ENCODE data around the gene UNKL. TPM values are rescaled to one million over a fixed set of nuclear protein-coding genes. Genes with fewer than 3 reads are reported as not detected.

The UNKL gene
- total RNA-seq, 1 experiment from 2014 or later = 17.7 TPM

DNA sequence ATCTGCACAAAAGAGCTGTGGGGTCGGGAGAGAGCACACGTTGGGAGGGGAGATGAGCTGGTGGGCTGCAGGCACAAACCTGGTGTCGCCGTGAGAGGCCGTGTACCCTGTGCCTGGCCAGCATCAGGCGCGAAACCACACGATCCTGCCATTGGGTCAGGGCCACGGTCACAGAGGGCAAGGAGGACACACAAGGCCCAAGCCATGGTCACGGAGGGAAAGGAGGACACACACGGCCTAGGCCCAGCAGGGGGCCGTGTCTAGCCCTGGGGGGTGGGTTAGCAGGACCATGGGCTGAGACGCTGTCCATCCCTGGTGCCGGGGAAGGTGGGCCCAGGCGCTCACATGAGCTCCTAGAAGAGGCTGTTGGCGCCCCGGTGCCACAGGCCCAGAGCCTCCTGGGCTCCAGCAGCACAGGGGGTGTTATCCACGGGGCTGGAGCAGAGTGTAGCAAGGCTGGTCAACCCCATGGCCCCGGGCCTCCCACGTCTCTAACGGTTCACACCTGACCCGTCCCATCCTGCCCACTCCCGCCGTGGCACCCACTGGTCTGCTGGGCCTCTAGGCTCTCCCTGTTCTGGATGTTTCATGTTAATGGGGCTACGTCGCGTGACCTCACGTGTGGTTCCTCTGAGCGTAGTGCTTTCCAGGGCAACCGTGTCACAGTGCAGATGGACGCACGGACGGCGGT, 37.3 kb upstream of the UNKL start:
- Histone ChIP-seq H3K4me3 (no peak overlapping the region), H3K9me3 (replicated peaks) (no peaks in the 10 kb centered on the region), H3K27ac (no peak overlapping the region), H3K36me3 (peaks cover 11% of the 10 kb centered on the region), H3K4me1 (replicated peaks) (no peaks in the 10 kb centered on the region), H3K27me3 (replicated peaks) (no peaks in the 10 kb centered on the region)
- no peak for DNase-seq (ENCODE audit: low read depth in 1 of 2, low spot score in 2 of 2)

DNA sequence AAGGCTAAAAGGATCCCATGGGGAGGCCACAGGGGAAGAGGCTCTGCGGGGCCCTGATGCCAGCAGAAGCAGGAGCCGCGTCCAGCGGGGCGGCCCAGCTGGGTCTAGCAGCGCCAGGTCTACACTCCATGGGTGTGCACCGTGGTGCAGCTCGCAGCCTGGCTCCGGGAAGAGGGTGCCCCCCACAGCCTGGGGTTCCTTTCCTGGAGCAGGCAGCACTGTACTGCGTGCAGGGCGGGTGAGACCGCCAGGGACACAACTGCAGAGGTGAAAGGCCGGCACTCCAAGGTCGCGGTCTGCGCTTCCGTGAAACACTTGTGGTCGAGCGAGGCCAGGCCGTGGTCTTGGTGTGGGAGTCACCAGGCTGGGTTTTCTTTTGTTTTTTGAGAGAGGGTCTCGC, 36.3 kb upstream of the UNKL start:
- peaks cover 15% of the 10 kb centered on the region for H3K36me3 ChIP-seq
- H3K27me3 ChIP-seq (replicated peaks) = no peaks in the 10 kb centered on the region
- H3K4me3 ChIP-seq = no peak overlapping the region
- no peaks in the 10 kb centered on the region for H3K4me1 ChIP-seq (replicated peaks)
- no peaks in the 10 kb centered on the region for H3K9me3 ChIP-seq (replicated peaks)
- H3K27ac ChIP-seq = no peak overlapping the region
- no peak for DNase-seq (ENCODE audit: low read depth in 1 of 2, low spot score in 2 of 2)

DNA sequence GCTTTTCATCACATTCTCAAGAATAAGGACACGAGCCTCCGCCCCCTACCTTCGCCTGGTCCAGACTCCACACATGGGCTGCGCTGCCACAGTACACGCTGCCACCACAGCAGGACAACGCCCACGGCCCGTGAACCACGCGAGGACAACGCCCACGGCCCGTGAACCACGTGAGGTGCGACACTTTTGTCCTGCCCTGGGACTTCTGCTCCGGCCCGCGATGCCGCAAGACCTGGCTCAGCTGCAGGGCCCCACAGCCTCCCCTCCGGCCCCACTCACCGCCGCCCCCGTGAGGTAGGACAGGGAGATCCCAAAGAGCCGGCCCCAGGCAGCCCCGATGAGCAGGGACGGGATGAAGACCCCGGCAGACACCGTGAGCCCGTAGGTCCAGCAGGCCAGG, 35.7 kb upstream of the UNKL start:
- Histone ChIP-seq H3K9me3 (replicated peaks) (no peaks in the 10 kb centered on the region), H3K27ac (no peak overlapping the region), H3K4me3 (no peak overlapping the region), H3K27me3 (replicated peaks) (no peaks in the 10 kb centered on the region), H3K36me3 (peaks cover 13% of the 10 kb centered on the region; the same call in 1 of the 2 replicates), H3K4me1 (replicated peaks) (no peaks in the 10 kb centered on the region)
- DNase-seq (ENCODE audit: low read depth in 1 of 2, low spot score in 2 of 2) = no peak

GRCh38 chr16:1449201-1449788, 34.8 kb upstream of the UNKL start:
- no peak for DNase-seq (ENCODE audit: low read depth in 1 of 2, low spot score in 2 of 2)
- no peaks in the 10 kb centered on the region for H3K4me1 ChIP-seq (replicated peaks)
- peaks cover 13% of the 10 kb centered on the region; the same call in 1 of the 2 replicates for H3K36me3 ChIP-seq
- H3K27ac ChIP-seq = no peak overlapping the region
- no peaks in the 10 kb centered on the region for H3K9me3 ChIP-seq (replicated peaks)
- no peak overlapping the region for H3K4me3 ChIP-seq
- H3K27me3 ChIP-seq (replicated peaks) = no peaks in the 10 kb centered on the region

GRCh38 chr16:1448536-1449116, 34.1 kb upstream of the UNKL start:
- DNase-seq (ENCODE audit: low read depth in 1 of 2, low spot score in 2 of 2) = no peak
- Histone ChIP-seq H3K27me3 (replicated peaks) (no peaks in the 10 kb centered on the region), H3K36me3 (peaks cover 12% of the 10 kb centered on the region; the same call in 1 of the 2 replicates), H3K4me1 (replicated peaks) (no peaks in the 10 kb centered on the region), H3K4me3 (no peak overlapping the region), H3K27ac (no peak overlapping the region), H3K9me3 (replicated peaks) (no peaks in the 10 kb centered on the region)

DNA sequence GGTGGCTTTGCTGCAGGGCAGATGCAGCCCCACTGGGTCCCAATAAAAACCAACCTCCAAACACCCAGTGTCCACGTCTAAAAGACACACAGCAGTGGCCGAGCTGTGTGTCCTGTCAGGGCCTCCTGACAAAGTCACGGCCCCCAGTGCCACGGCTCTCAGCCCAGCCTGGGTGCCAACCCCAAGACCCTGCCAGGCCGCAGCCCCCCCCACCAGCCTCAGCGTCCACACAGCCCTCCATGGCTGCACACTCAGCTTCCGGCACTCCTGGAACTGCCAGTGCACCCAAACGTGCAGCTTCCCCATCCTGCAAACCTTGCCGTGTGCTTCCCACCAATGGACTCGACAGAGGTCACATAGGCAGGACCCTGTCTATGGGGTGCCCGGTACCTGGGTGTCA, 33.5 kb upstream of the UNKL start:
- DNase-seq (ENCODE audit: low read depth in 1 of 2, low spot score in 2 of 2) = no peak
- Histone ChIP-seq H3K36me3 (0 out of 2 replicates have a peak, but pooled peaks cover 7% of the 10 kb centered on the region), H3K27me3 (replicated peaks) (no peaks in the 10 kb centered on the region), H3K9me3 (replicated peaks) (no peaks in the 10 kb centered on the region), H3K27ac (no peak overlapping the region), H3K4me1 (replicated peaks) (no peaks in the 10 kb centered on the region), H3K4me3 (no peak overlapping the region)

DNA sequence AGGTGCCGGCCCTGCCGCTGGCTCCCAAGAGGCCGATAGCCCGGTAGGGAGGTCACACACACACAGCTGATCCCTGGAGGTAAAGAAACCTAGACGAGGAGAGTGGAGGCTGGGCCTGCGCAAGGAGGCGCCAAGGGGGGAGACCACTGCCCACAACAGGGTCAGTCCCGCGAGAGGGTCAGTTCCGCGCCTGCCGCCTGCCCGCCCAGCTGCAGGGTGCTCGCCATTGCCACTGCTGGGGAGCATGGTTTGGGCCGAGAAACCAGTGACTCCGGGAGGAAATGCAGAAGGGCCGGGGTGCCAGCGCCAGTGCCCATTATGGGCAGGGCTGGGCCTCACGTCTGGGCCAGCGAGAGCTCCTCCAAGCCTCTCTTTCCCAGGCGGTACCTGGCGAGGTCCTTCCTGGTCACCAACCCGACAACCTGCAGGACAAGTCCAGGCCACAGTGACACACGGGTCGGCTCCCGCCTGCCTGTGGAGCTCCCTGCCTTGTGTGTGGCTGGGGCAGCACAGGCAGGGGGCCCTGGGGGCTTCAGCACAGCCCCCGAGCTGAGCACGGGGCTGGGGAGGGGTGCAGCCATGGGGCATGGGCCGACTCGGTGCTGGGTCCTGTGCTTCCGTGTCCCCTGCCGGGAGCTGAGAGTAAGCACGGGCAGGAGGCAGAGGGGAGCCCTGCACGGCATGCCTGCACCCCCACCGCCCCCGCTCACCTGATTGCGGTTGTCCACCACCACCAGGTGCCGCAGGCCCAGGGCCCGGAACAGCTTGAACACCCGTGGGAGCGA, 32.0 kb upstream of the UNKL start:
- Histone ChIP-seq H3K27me3 (replicated peaks) (no peaks in the 10 kb centered on the region), H3K4me1 (replicated peaks) (no peaks in the 10 kb centered on the region), H3K4me3 (no peak overlapping the region), H3K27ac (no peak overlapping the region), H3K36me3 (0 out of 2 replicates have a peak, but pooled peaks cover 7% of the 10 kb centered on the region), H3K9me3 (replicated peaks) (no peaks in the 10 kb centered on the region)
- no peak for DNase-seq (ENCODE audit: low read depth in 1 of 2, low spot score in 2 of 2)

DNA sequence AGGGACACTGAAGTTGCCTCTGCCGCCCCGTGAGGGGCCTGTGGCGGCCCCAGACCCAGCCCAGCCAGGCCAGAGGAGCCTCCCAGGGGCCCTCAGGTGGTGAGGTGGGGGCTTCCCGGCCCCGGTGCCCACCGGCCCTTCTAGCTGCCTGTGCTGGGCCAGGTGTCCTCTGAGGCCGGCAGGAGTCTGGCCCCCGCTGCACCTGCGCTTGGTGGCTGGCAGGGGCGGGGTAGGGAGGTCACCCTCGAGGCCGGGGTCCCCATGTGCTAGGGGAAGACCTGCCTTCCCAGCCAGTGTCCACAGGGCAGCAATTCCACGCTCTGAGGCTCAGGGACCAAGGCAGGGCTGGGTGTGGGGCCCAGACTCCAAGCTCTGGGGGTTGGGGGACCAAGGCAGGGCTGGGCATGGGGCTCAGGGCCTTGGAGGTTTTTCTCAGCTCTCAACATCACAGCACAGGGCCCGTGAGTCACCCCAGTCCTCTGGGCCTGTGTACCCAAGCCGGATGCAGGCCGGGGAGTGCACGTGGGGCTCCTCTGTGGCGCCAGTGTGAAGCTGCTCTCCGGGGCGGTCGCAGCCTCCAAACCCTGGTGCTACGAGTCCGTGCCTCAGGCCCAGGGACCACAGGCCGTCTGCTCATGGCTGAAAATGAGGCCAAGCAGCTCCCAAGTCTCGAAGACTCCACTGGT, 31.2 kb upstream of the UNKL start:
- 0 out of 2 replicates have a peak, but pooled peaks cover 7% of the 10 kb centered on the region for H3K36me3 ChIP-seq
- DNase-seq (ENCODE audit: low read depth in 1 of 2, low spot score in 2 of 2) = no peak
- no peak overlapping the region for H3K4me3 ChIP-seq
- no peaks in the 10 kb centered on the region for H3K9me3 ChIP-seq (replicated peaks)
- no peak overlapping the region for H3K27ac ChIP-seq
- no peaks in the 10 kb centered on the region for H3K27me3 ChIP-seq (replicated peaks)
- H3K4me1 ChIP-seq (replicated peaks) = no peaks in the 10 kb centered on the region

DNA sequence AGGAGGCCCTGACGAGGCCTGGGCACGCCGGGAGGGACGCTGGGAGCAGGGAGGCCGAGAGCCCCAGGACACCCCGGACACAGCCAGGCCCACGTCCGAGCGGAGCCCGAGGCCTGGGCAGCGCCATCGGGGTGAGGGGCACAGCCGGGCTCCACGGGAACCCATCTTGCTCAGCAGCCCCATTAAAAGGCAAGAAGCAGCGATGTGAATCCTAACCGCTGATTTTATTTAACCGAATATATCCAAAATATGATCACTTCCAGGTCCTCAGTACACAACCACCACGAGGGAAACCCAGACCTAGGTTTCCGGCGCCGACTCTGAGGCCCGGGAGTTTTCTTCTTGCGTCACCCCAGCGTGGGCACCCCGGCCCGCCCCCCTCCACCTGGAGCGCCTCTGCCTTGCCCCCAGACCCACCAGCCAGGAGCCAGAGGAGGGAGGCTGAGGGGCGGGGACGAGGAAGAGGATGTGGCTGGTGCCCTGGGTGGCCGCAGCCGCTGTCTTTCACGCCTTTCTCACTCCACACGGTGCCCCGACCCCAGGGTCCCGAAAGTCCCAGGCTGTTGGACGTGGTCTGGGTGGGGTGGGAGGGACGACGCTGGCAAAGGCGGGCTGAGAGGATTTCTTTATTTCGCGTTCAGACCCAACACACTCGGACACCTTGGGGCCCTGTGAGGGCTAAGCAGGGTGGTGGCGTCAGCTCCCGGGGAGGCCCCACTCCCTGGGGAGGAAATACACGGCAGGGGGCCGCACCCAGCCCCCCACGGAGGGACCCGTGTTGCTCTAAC, 30.4 kb upstream of the UNKL start:
- no peak overlapping the region for H3K4me3 ChIP-seq
- H3K27ac ChIP-seq = no peak overlapping the region
- H3K4me1 ChIP-seq (replicated peaks) = no peaks in the 10 kb centered on the region
- no peak for DNase-seq (ENCODE audit: low read depth in 1 of 2, low spot score in 2 of 2)
- no peaks in the 10 kb centered on the region for H3K27me3 ChIP-seq (replicated peaks)
- no peaks in the 10 kb centered on the region for H3K9me3 ChIP-seq (replicated peaks)
- H3K36me3 ChIP-seq = 0 out of 2 replicates have a peak, but pooled peaks cover 7% of the 10 kb centered on the region

DNA sequence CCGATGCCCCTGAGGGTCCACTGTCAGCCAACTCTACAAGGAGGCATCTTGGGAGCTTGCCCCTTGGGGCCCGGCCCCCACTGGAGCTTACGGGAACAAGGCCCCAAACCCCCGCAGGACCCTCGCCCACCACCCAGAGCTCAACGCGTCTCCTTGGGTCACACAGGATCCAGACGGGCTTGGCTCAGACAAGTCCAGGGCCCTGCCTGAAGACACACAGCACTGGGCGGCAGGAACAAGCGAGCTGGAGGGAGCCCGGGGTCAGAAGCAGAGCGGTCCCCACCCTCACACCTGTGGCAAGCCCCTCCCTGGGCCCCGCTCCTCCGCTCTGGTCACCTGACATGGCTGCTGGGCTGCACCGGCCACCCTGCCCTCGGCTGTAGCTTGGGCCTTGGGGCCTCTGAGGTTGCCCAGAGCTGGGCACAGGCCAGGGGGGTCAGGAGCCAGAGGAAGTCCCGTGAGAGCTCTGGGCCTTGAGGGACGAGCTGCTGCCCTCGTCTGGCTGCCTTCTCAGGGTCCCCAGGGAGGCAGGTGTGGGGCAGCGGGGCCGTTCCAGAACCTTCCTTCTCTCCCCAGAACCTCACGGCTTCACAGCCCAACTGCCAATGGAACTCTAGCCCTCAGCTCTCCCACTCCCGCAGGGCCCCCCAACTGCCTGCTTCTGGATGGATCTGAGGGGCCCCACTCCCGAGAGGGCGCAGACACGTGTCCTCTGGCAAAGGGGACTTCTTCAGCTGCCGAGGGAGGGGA, 29.7 kb upstream of the UNKL start, which contains the start of gene CCDC154:
CCDC154 (minus strand) TSS at position 577 of the 750 bp plus-strand sequence; CDS start at position 343, 234 bp downstream.
- Histone ChIP-seq H3K27ac (no peak within 1 kb of the TSS), H3K4me1 (replicated peaks) (no peaks in the 10 kb centered on the region), H3K36me3 (0 out of 2 replicates have a peak, but pooled peaks cover 7% of the 10 kb centered on the region), H3K4me3 (no peak within 1 kb of the TSS), H3K27me3 (replicated peaks) (no peaks in the 10 kb centered on the region), H3K9me3 (replicated peaks) (no peaks in the 10 kb centered on the region)
- DNase-seq (ENCODE audit: low read depth in 1 of 2, low spot score in 2 of 2) = no peak

DNA sequence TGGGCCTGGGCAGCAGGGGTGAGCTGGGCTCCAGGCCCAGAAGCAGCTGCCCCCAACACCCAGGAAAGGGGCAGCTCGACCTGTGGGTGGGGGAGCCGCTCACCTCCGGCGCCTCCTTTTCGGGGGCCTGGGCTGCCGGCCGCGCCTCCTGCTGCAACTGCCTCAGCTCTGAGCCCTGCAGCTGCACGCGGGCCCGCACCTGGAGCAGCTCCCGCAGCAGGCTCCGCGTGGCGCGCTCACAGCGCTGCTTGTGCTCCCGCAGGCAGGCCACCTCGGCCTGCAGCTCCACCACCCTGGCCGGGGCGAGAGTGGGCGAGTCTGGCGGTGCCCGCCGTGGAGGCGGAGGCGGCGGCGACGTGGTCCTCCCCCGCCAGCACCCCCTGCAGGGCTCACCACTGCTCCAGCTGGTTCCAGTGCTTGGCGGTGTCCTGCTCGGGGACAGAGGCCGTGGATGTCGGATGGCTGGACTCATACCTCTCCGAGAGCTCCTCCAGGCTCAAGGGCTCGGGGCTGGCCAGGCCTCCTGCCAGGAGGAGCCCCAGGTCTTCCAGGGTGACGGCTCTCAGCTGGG, 29.0 kb upstream of the UNKL start:
- no peak for DNase-seq (ENCODE audit: low read depth in 1 of 2, low spot score in 2 of 2)
- H3K27ac ChIP-seq = no peak overlapping the region
- 0 out of 2 replicates have a peak, but pooled peaks cover 7% of the 10 kb centered on the region for H3K36me3 ChIP-seq
- no peaks in the 10 kb centered on the region for H3K27me3 ChIP-seq (replicated peaks)
- no peaks in the 10 kb centered on the region for H3K4me1 ChIP-seq (replicated peaks)
- H3K9me3 ChIP-seq (replicated peaks) = no peaks in the 10 kb centered on the region
- no peak overlapping the region for H3K4me3 ChIP-seq

GRCh38 chr16:1442697-1443096, 28.2 kb upstream of the UNKL start:
- 0 out of 2 replicates have a peak, but pooled peaks cover 5% of the 10 kb centered on the region for H3K36me3 ChIP-seq
- no peaks in the 10 kb centered on the region for H3K9me3 ChIP-seq (replicated peaks)
- H3K27me3 ChIP-seq (replicated peaks) = no peaks in the 10 kb centered on the region
- H3K4me3 ChIP-seq = no peak overlapping the region
- H3K27ac ChIP-seq = no peak overlapping the region
- no peaks in the 10 kb centered on the region for H3K4me1 ChIP-seq (replicated peaks)
- DNase-seq (ENCODE audit: low read depth in 1 of 2, low spot score in 2 of 2) = no peak
